ENCODE measurements around the gene KCNK17. TPM values are rescaled to one million over a fixed set of nuclear protein-coding genes. Genes with fewer than 3 reads are reported as not detected.

KCNK17 gene
- total RNA-seq, 4 donors from 2014 or later: 0.79 to 2.3 (median 1.3) TPM; not detected in 1

- H3K27me3 ChIP-seq: peaks cover 0 to 5% of the 10 kb centered on the region in 2 donors
- TF ChIP-seq POLR2A (IDR thresholded peaks at IDR 0.05) (no peak), CTCF (IDR thresholded peaks at IDR 0.05) (no peak)
- H3K9me3 ChIP-seq: no peaks in the 10 kb centered on the region
- H3K4me3 ChIP-seq: no peak overlapping the region
- H3K36me3 ChIP-seq: no peaks in the 10 kb centered on the region
- no peak overlapping the region for H3K27ac ChIP-seq
- intact Hi-C loops (cut with DNase I; ENCODE audit: low total_unique reads): no loop called here
- no peaks in the 10 kb centered on the region for H3K4me1 ChIP-seq
- DNase-seq: no peak
Measured at GRCh38 chr6:39307462-39307861, 6.8 kb downstream of the KCNK17 start.

DNA sequence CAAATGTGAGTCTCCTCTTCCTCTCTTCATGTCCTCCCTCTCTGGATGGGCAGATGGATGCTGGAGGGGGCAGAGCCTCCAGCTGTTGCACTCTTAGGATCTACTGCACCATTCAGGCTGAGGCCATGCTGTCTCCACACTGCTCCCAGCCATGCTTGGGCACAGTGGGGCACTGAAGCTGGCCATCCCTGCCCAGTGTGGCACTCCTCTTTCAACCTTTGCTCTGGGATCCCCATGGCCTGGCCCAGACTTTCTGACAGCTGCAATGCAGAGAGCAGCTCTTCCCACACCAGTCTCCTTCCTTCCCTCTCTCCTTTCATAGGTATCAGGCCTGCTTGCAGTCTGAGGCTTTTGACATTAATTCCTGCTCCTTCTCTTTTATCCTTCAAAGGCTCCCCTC lies 9.3 kb downstream of the KCNK17 start:
- no peaks in the 10 kb centered on the region for H3K9me3 ChIP-seq
- no peaks in the 10 kb centered on the region for H3K27me3 ChIP-seq
- no peaks in the 10 kb centered on the region for H3K36me3 ChIP-seq
- DNase-seq: no peak
- TF ChIP-seq CTCF (IDR thresholded peaks at IDR 0.05): no peak
- TF ChIP-seq POLR2A (IDR thresholded peaks at IDR 0.05): no peak
- no peaks in the 10 kb centered on the region for H3K4me1 ChIP-seq
- no peak overlapping the region for H3K4me3 ChIP-seq
- intact Hi-C loops (cut with DNase I; ENCODE audit: low total_unique reads): no loop called here
- H3K27ac ChIP-seq: no peak overlapping the region

- Histone ChIP-seq H3K27me3 (no peaks in the 10 kb centered on the region), H3K36me3 (no peaks in the 10 kb centered on the region), H3K4me1 (no peaks in the 10 kb centered on the region), H3K4me3 (no peak overlapping the region), H3K27ac (no peak overlapping the region), H3K9me3 (no peaks in the 10 kb centered on the region)
- DNase-seq: no peak
- intact Hi-C loops (cut with DNase I; ENCODE audit: low total_unique reads): no loop called here
- no peak for TF ChIP-seq CTCF (IDR thresholded peaks at IDR 0.05)
- TF ChIP-seq POLR2A (IDR thresholded peaks at IDR 0.05): no peak
Measured at GRCh38 chr6:39303425-39304153, 10.6 kb downstream of the KCNK17 start.

GRCh38 chr6:39302669-39303424 lies 11.4 kb downstream of the KCNK17 start:
- Histone ChIP-seq H3K9me3 (no peaks in the 10 kb centered on the region), H3K27ac (no peak overlapping the region), H3K27me3 (no peaks in the 10 kb centered on the region), H3K4me1 (no peaks in the 10 kb centered on the region), H3K36me3 (no peaks in the 10 kb centered on the region), H3K4me3 (no peak overlapping the region)
- TF ChIP-seq POLR2A (IDR thresholded peaks at IDR 0.05) (no peak), CTCF (IDR thresholded peaks at IDR 0.05) (peak; percentile 47 to 72 (median 60))
- intact Hi-C loops (cut with DNase I; ENCODE audit: low total_unique reads): no loop called here
- peak; percentile 34 to 49 for DNase-seq

GRCh38 chr6:39302011-39302410 lies 12.2 kb downstream of the KCNK17 start:
- no peak overlapping the region for H3K4me3 ChIP-seq
- H3K9me3 ChIP-seq: no peaks in the 10 kb centered on the region
- no peak overlapping the region for H3K27ac ChIP-seq
- H3K4me1 ChIP-seq: no peaks in the 10 kb centered on the region
- intact Hi-C loops (cut with DNase I; ENCODE audit: low total_unique reads): no loop called here
- TF ChIP-seq POLR2A (IDR thresholded peaks at IDR 0.05) (no peak), CTCF (IDR thresholded peaks at IDR 0.05) (no peak)
- no peak for DNase-seq
- H3K27me3 ChIP-seq: no peaks in the 10 kb centered on the region
- H3K36me3 ChIP-seq: no peaks in the 10 kb centered on the region
